Measurements from ENCODE around the gene DUS1L. TPM values are rescaled to one million over a fixed set of nuclear protein-coding genes. Genes with fewer than 3 reads are reported as not detected.

Gene DUS1L
- total RNA-seq, 4 donors from 2014 or later: 98.6 to 306 (median 132) TPM

- in situ Hi-C loops (cut with MboI; ENCODE audit: low pct_ligation_motif_present in 1 of 4, low pct_unique_long_range_greater_than_20kb in 1 of 4, low sequenced_read_pairs in 3 of 4): no loop called here
- intact Hi-C loops (cut with DNase I; ENCODE audit: low total_unique reads): no loop called here
- no peaks in the 10 kb centered on the region for H3K36me3 ChIP-seq
- no peak for TF ChIP-seq POLR2AphosphoS5 (IDR thresholded peaks at IDR 0.05)
- no peak for TF ChIP-seq CTCF (IDR thresholded peaks at IDR 0.05)
- no peak for TF ChIP-seq EP300 (IDR thresholded peaks at IDR 0.05; ENCODE audit: low read depth)
- TF ChIP-seq POLR2A (IDR thresholded peaks at IDR 0.05): no peak
- DNase-seq: no peak
- H3K9me3 ChIP-seq: no peaks in the 10 kb centered on the region
- no peaks in the 10 kb centered on the region for H3K4me1 ChIP-seq
- 89 to 100% methylated on average over 2 to 39 of the region's 39 CpGs for WGBS, 2 donors (ENCODE audit: low coverage in 1 of 2)
- no peaks in the 10 kb centered on the region for H3K27me3 ChIP-seq
- no peak overlapping the region for H3K4me3 ChIP-seq
- H3K27ac ChIP-seq: no peak overlapping the region
Observed at GRCh38 chr17:82010575-82011525, 54.8 kb downstream of the DUS1L start.

- no peaks in the 10 kb centered on the region for H3K36me3 ChIP-seq
- no peaks in the 10 kb centered on the region for H3K9me3 ChIP-seq
- peaks cover 0 to 1% (median 0%) of the 10 kb centered on the region in 4 donors for H3K4me1 ChIP-seq
- no peaks in the 10 kb centered on the region for H3K27me3 ChIP-seq
- WGBS, 2 donors (ENCODE audit: low coverage in 1 of 2): 76% methylated on average over 14 of the region's 15 CpGs; no CpG with 5 or more reads in 1 of the 2 donors
- in situ Hi-C loops (cut with MboI; ENCODE audit: low pct_ligation_motif_present in 1 of 4, low pct_unique_long_range_greater_than_20kb in 1 of 4, low sequenced_read_pairs in 3 of 4): no loop called here
- no peak overlapping the region for H3K4me3 ChIP-seq
- H3K27ac ChIP-seq: no peak overlapping the region
- no peak for DNase-seq
- intact Hi-C loops (cut with DNase I; ENCODE audit: low total_unique reads): no loop called here
- TF ChIP-seq POLR2AphosphoS5 (IDR thresholded peaks at IDR 0.05): no peak
- TF ChIP-seq CTCF (IDR thresholded peaks at IDR 0.05): no peak
Observed at GRCh38 chr17:82009413-82009812, 56.2 kb downstream of the DUS1L start.

GRCh38 chr17:82008941-82009405 lies 56.6 kb downstream of the DUS1L start:
- H3K9me3 ChIP-seq: no peaks in the 10 kb centered on the region
- H3K27me3 ChIP-seq: no peaks in the 10 kb centered on the region
- peaks cover 0 to 6% (median 2%) of the 10 kb centered on the region in 4 donors for H3K4me1 ChIP-seq
- no peaks in the 10 kb centered on the region for H3K36me3 ChIP-seq
- in situ Hi-C loops (cut with MboI; ENCODE audit: low pct_ligation_motif_present in 1 of 4, low pct_unique_long_range_greater_than_20kb in 1 of 4, low sequenced_read_pairs in 3 of 4) (no loop called here), intact Hi-C loops (cut with DNase I; ENCODE audit: low total_unique reads) (no loop called here)
- no peak overlapping the region for H3K4me3 ChIP-seq
- TF ChIP-seq POLR2A (IDR thresholded peaks at IDR 0.05): no peak
- TF ChIP-seq EP300 (IDR thresholded peaks at IDR 0.05; ENCODE audit: low read depth): no peak
- no peak for TF ChIP-seq POLR2AphosphoS5 (IDR thresholded peaks at IDR 0.05)
- TF ChIP-seq CTCF (IDR thresholded peaks at IDR 0.05): no peak
- DNase-seq: no peak
- WGBS, 2 donors (ENCODE audit: low coverage in 1 of 2): 94% methylated on average over 26 of the region's 28 CpGs; no CpG with 5 or more reads in 1 of the 2 donors
- H3K27ac ChIP-seq: no peak overlapping the region

- H3K9me3 ChIP-seq: no peaks in the 10 kb centered on the region
- no peaks in the 10 kb centered on the region for H3K27me3 ChIP-seq
- DNase-seq: no peak
- 73 to 94% methylated on average over 4 to 23 of the region's 26 CpGs for WGBS, 2 donors (ENCODE audit: low coverage in 1 of 2)
- no peak overlapping the region for H3K27ac ChIP-seq
- no peak overlapping the region for H3K4me3 ChIP-seq
- peaks cover 0 to 9% (median 4%) of the 10 kb centered on the region in 4 donors for H3K4me1 ChIP-seq
- intact Hi-C loops (cut with DNase I; ENCODE audit: low total_unique reads) (no loop called here), in situ Hi-C loops (cut with MboI; ENCODE audit: low pct_ligation_motif_present in 1 of 4, low pct_unique_long_range_greater_than_20kb in 1 of 4, low sequenced_read_pairs in 3 of 4) (no loop called here)
- TF ChIP-seq POLR2AphosphoS5 (IDR thresholded peaks at IDR 0.05): no peak
- no peak for TF ChIP-seq EP300 (IDR thresholded peaks at IDR 0.05; ENCODE audit: low read depth)
- no peak for TF ChIP-seq CTCF (IDR thresholded peaks at IDR 0.05)
- no peak for TF ChIP-seq POLR2A (IDR thresholded peaks at IDR 0.05)
- no peaks in the 10 kb centered on the region for H3K36me3 ChIP-seq
Observed at GRCh38 chr17:82008258-82008940, 57.2 kb downstream of the DUS1L start.
